NCI-H526 (cell line): ENCODE measurements around the gene KIAA1671.

ENCODE experiments used
- DNase-seq, 2 experiments: peaks; one replicate each; lab custom pipeline; 2025; lab: John Stamatoyannopoulos, UW

KIAA1671 gene

GRCh38 chr22:25146307-25146706, 193.8 kb downstream of the KIAA1671 start:
- DNase-seq, result no peak

- no peak for DNase-seq
These were observed 194.6 kb downstream of the KIAA1671 start for GRCh38 chr22:25146906-25147641.

- DNase-seq, result no peak
These were observed 195.1 kb downstream of the KIAA1671 start for GRCh38 chr22:25147642-25147928.

- no peak for DNase-seq
These were observed 195.7 kb downstream of the KIAA1671 start for GRCh38 chr22:25148149-25148691.

GRCh38 chr22:25149014-25149413, 196.5 kb downstream of the KIAA1671 start:
- no peak for DNase-seq

- no peak for DNase-seq
These were observed 201.6 kb downstream of the KIAA1671 start for GRCh38 chr22:25153961-25154666.

- DNase-seq, result no peak
These were observed 202.1 kb downstream of the KIAA1671 start for GRCh38 chr22:25154667-25154999.

GRCh38 chr22:25156736-25157135, 204.2 kb downstream of the KIAA1671 start:
- no peak for DNase-seq

GRCh38 chr22:25159028-25159427, 206.5 kb downstream of the KIAA1671 start:
- DNase-seq, result no peak

- DNase-seq, result no peak
These were observed 207.8 kb downstream of the KIAA1671 start for GRCh38 chr22:25160120-25160996.

GRCh38 chr22:25161017-25161915, 208.8 kb downstream of the KIAA1671 start:
- no peak for DNase-seq

GRCh38 chr22:25161916-25162530, 209.5 kb downstream of the KIAA1671 start:
- DNase-seq, result no peak

GRCh38 chr22:25162561-25162960, 210.0 kb downstream of the KIAA1671 start:
- no peak for DNase-seq

GRCh38 chr22:25165785-25166184, 213.3 kb downstream of the KIAA1671 start:
- no peak for DNase-seq

GRCh38 chr22:25166266-25167040, 213.9 kb downstream of the KIAA1671 start:
- DNase-seq, result no peak

GRCh38 chr22:25167082-25167481, 214.6 kb downstream of the KIAA1671 start:
- DNase-seq, result no peak

- no peak for DNase-seq
These were observed 215.5 kb downstream of the KIAA1671 start for GRCh38 chr22:25167834-25168601.

- no peak for DNase-seq
These were observed 216.9 kb downstream of the KIAA1671 start for GRCh38 chr22:25169278-25170031.
